SK-N-SH treated with all-trans-retinoic acid at 6 μM for 48 hours (cell line): ENCODE results near the gene PCDHGA3.

Experiments
- BACH2 ChIP-seq: fragments of 250-450 bp; sonication (Bioruptor Pico); IDR thresholded peaks from 2 replicates; pipeline ENCODE4 v1.9.0; 2021; ENCODE audit warnings: mild to moderate bottlenecking, borderline replicate concordance
- ISL1 ChIP-seq: fragments of 250-450 bp; sonication (Bioruptor Pico); IDR thresholded peaks from 2 replicates; pipeline ENCODE4 v2.1.2; 2022; ENCODE audit warnings: mild to moderate bottlenecking, moderate library complexity
- OSR1 ChIP-seq: fragments of 250-450 bp; sonication (Bioruptor Pico); IDR thresholded peaks from 2 replicates; pipeline ENCODE4 v1.8.0; 2022; ENCODE audit warnings: moderate library complexity, mild to moderate bottlenecking, inconsistent platforms
- PPARA ChIP-seq: fragments of 250-450 bp; sonication (Bioruptor Pico); IDR thresholded peaks from 2 replicates; pipeline ENCODE4 v1.5.0; 2020; ENCODE audit warnings: mild to moderate bottlenecking, borderline replicate concordance
- SNAI2 ChIP-seq: fragments of 250-450 bp; sonication (Bioruptor Pico); IDR thresholded peaks from 2 replicates; pipeline ENCODE4 v1.5.0; 2020; ENCODE audit warnings: mild to moderate bottlenecking, moderate library complexity
- TOX ChIP-seq: fragments of 250-450 bp; sonication (Bioruptor Pico); IDR thresholded peaks from 2 replicates; pipeline ENCODE4 v1.8.0; 2021; ENCODE audit warnings: mild to moderate bottlenecking, moderate library complexity, borderline replicate concordance
- ZC3H10 ChIP-seq: fragments of 250-450 bp; sonication (Bioruptor Pico); IDR thresholded peaks from 2 replicates; pipeline ENCODE4 v1.5.1; 2021; ENCODE audit warnings: mild to moderate bottlenecking, moderate library complexity
- ZFP3 ChIP-seq: fragments of 250-450 bp; sonication (Bioruptor Pico); IDR thresholded peaks from 2 replicates; pipeline ENCODE4 v1.5.0; 2020; ENCODE audit warnings: mild to moderate bottlenecking, moderate library complexity
- ZNF8 ChIP-seq: fragments of 450-650 bp; formaldehyde crosslinking; IDR thresholded peaks from 2 replicates; pipeline ENCODE4 v1.5.0; 2020; ENCODE audit warnings: mild to moderate bottlenecking, moderate library complexity
- TF ChIP-seq, protein P1 (sequence below): fragments of 250-450 bp; sonication (Bioruptor Pico); IDR thresholded peaks from 2 replicates; pipeline ENCODE4 v1.5.1; 2020; ENCODE audit warnings: low read depth, mild to moderate bottlenecking, moderate library complexity
- TF ChIP-seq, protein P2 (sequence below): fragments of 250-450 bp; sonication (Bioruptor Pico); IDR thresholded peaks from 2 replicates; pipeline ENCODE4 v1.8.0; 2020; ENCODE audit warnings: mild to moderate bottlenecking, moderate library complexity, borderline replicate concordance
- TF ChIP-seq, protein P3 (sequence below): fragments of 250-450 bp; sonication (Bioruptor Pico); IDR thresholded peaks from 2 replicates; pipeline ENCODE4 v1.8.0; 2021; ENCODE audit warnings: low read depth, mild to moderate bottlenecking, moderate library complexity, borderline replicate concordance

DNA sequence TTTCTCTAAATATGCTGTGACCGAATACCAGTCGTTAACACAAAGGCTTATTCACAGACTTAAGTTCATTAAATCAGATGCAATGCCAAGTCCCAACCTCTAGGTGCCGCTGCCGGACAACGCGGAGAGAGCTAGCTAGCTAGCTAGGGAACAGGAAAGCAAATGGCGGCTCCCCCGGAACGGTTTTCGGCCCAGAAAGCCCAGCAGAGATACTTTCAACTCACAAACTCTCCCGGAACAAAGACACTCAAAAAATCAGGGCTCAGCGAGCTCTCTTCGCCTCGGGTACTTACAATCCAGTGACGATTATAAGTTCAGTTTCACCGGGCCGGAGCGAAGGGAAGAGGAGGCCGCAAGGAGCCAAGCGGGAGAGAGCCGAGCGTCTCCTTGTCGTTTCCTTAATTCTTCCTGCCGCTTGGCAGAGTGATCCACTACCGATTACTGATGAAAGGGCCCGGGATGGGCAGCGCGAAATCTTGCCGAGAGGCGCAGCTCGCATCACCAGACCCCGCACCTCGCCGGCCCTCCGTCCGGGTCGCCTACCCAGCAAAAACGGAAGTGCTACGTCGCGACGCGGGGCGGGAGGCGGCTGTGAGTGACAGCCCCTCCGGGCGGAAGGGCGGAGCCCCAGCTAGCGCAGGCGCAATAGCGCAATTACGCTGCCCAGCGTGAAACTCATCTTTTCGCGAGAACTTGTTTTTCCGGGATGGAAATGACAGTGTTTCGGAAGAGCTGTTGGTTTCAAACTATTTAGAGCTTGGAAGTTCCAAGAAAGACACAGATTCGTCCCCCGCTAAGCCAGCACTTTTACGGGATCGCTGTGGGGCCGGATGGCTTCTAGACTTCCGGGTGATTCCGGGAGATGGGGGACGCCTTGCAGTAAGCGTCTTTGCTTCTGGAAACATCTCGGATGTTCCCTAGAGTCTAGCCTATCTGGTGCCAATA is 23.1 kb upstream of the PCDHGA3 start, which contains the start of gene TAF7:
- TF ChIP-seq PPARA (CRISPR knock-in tag) (no peak), TOX (CRISPR knock-in tag) (no peak), SNAI2 (CRISPR knock-in tag) (no peak), ZC3H10 (CRISPR knock-in tag) (no peak), ZFP3 (CRISPR knock-in tag) (0 out of 2 replicates have a peak, but pooled peaks have one; percentile 14), OSR1 (no peak), BACH2 (CRISPR knock-in tag) (no peak), ZNF8 (CRISPR knock-in tag) (no peak), ISL1 (CRISPR knock-in tag) (no peak)
- TF ChIP-seq, protein P1, sequence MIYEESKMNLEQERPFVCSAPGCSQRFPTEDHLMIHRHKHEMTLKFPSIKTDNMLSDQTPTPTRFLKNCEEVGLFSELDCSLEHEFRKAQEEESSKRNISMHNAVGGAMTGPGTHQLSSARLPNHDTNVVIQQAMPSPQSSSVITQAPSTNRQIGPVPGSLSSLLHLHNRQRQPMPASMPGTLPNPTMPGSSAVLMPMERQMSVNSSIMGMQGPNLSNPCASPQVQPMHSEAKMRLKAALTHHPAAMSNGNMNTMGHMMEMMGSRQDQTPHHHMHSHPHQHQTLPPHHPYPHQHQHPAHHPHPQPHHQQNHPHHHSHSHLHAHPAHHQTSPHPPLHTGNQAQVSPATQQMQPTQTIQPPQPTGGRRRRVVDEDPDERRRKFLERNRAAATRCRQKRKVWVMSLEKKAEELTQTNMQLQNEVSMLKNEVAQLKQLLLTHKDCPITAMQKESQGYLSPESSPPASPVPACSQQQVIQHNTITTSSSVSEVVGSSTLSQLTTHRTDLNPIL (CRISPR knock-in tag), result no peak
- TF ChIP-seq, protein P2, sequence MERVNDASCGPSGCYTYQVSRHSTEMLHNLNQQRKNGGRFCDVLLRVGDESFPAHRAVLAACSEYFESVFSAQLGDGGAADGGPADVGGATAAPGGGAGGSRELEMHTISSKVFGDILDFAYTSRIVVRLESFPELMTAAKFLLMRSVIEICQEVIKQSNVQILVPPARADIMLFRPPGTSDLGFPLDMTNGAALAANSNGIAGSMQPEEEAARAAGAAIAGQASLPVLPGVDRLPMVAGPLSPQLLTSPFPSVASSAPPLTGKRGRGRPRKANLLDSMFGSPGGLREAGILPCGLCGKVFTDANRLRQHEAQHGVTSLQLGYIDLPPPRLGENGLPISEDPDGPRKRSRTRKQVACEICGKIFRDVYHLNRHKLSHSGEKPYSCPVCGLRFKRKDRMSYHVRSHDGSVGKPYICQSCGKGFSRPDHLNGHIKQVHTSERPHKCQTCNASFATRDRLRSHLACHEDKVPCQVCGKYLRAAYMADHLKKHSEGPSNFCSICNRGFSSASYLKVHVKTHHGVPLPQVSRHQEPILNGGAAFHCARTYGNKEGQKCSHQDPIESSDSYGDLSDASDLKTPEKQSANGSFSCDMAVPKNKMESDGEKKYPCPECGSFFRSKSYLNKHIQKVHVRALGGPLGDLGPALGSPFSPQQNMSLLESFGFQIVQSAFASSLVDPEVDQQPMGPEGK (CRISPR knock-in tag), result no peak
- TF ChIP-seq, protein P3, sequence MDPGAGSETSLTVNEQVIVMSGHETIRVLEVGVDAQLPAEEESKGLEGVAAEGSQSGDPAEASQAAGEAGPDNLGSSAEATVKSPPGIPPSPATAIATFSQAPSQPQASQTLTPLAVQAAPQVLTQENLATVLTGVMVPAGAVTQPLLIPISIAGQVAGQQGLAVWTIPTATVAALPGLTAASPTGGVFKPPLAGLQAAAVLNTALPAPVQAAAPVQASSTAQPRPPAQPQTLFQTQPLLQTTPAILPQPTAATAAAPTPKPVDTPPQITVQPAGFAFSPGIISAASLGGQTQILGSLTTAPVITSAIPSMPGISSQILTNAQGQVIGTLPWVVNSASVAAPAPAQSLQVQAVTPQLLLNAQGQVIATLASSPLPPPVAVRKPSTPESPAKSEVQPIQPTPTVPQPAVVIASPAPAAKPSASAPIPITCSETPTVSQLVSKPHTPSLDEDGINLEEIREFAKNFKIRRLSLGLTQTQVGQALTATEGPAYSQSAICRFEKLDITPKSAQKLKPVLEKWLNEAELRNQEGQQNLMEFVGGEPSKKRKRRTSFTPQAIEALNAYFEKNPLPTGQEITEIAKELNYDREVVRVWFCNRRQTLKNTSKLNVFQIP (CRISPR knock-in tag), result no peak
